Activated naive CD4-positive, alpha-beta T cell treated with anti-CD3 and anti-CD28 coated beads for 36 hours (primary cell): ENCODE results near the gene KAZN. TPM values are rescaled to one million over a fixed set of nuclear protein-coding genes. Genes with fewer than 3 reads are reported as not detected.

Source experiments
- CTCF ChIA-PET: fragments of 350-600 bp; sonication (Branson Sonifier 250); formaldehyde crosslinking; loops from one replicate; lab custom pipeline; 2021; ENCODE audit warnings: antibody characterized with exemption; lab: Charles Lee
- DNase-seq: peaks from one replicate; pipeline ENCODE4 v3.0.0-alpha.2; 2020
- H3K27ac Mint-ChIP-seq: one replicate; pipeline ENCODE4 v1.8.0; 2021; ENCODE audit warnings: mild to moderate bottlenecking, mixed read lengths
- H3K27me3 Mint-ChIP-seq: one replicate; pipeline ENCODE4 v1.8.0; 2021; ENCODE audit warnings: low read depth, mixed read lengths
- H3K36me3 Mint-ChIP-seq: one replicate; pipeline ENCODE4 v1.8.0; 2021; ENCODE audit warnings: low read depth, mixed read lengths
- H3K4me1 Mint-ChIP-seq: one replicate; pipeline ENCODE4 v1.8.0; 2021; ENCODE audit warnings: low read depth, mixed read lengths
- H3K4me3 Mint-ChIP-seq: one replicate; pipeline ENCODE4 v1.8.0; 2021; ENCODE audit warnings: mild to moderate bottlenecking, moderate library complexity, mixed read lengths
- H3K9me3 Mint-ChIP-seq: one replicate; pipeline ENCODE4 v1.8.0; 2021; ENCODE audit warnings: mixed read lengths
- intact Hi-C: fragments of 100-400 bp; cut with micrococcal nuclease; formaldehyde crosslinking; loops from one replicate; pipeline ENCODE4 v1.15.1; 2023
- total RNA-seq, 2 experiments: library from RNA; stranded (reverse); gene quantifications; one replicate each; pipeline ENCODE4 v1.2.3, GENCODE V29; 2021

The KAZN gene
- under 1 TPM; 0.55 to 0.59 TPM for total RNA-seq

DNA sequence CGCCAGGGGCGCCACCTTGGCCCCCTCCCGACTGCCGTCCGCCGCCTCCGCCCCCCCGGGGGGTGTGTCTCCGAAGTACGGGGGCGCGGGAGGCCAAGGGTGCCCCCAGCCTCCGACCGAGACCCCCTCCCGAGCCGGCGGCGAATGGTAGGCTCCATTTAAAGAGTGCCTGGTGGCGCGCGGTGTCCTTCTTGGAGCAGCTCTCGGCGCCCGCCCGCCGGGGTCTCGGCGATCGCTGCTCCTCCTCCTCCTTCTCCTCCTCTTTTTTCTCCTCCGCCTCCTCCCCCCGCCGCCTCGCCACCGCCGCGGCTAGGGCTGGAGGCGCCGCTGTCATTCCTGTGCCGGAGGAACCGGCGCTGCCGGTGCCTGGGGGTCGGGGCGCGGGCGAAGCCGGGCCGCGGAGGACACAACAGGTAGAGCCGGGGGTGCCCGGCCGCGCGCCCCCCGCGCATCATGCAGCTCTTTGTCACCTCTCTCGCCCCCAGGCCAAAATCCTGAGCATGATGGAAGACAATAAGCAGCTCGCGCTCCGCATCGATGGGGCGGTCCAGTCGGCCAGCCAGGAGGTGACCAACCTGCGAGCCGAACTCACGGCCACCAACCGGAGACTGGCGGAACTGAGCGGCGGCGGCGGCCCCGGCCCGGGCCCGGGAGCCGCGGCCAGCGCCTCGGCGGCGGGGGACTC lies at the start of gene KAZN:
TSS of gene KAZN (plus strand) at position 188 of the 685 bp plus-strand sequence.
- Mint-ChIP-seq H3K27me3 (peaks cover 59% of the 10 kb centered on the region), H3K9me3 (no peaks in the 10 kb centered on the region), H3K27ac (no peak within 1 kb of the TSS), H3K4me1 (peaks cover 11% of the 10 kb centered on the region), H3K36me3 (no peaks in the 10 kb centered on the region), H3K4me3 (no peak within 1 kb of the TSS)
- intact Hi-C loops: no loop called here
- no peak for DNase-seq
- CTCF ChIA-PET: no interaction called here

- DNase-seq: no peak
- no peaks in the 10 kb centered on the region for H3K4me1 Mint-ChIP-seq
- intact Hi-C loops: no loop called here
- H3K4me3 Mint-ChIP-seq: no peak overlapping the region
- no peak overlapping the region for H3K27ac Mint-ChIP-seq
- peaks cover 12% of the 10 kb centered on the region for H3K27me3 Mint-ChIP-seq
- H3K36me3 Mint-ChIP-seq: no peaks in the 10 kb centered on the region
- CTCF ChIA-PET: no interaction called here
- peaks cover 3% of the 10 kb centered on the region for H3K9me3 Mint-ChIP-seq
Observed at GRCh38 chr1:14549897-14550620, 48.4 kb upstream of the KAZN start.

- no peak for DNase-seq
- H3K36me3 Mint-ChIP-seq: no peaks in the 10 kb centered on the region
- H3K9me3 Mint-ChIP-seq: no peaks in the 10 kb centered on the region
- intact Hi-C loops: no loop called here
- no peak overlapping the region for H3K27ac Mint-ChIP-seq
- peaks cover 1% of the 10 kb centered on the region for H3K27me3 Mint-ChIP-seq
- H3K4me1 Mint-ChIP-seq: no peaks in the 10 kb centered on the region
- CTCF ChIA-PET: no interaction called here
- no peak overlapping the region for H3K4me3 Mint-ChIP-seq
Observed at GRCh38 chr1:14551386-14551785, 47.1 kb upstream of the KAZN start.

DNA sequence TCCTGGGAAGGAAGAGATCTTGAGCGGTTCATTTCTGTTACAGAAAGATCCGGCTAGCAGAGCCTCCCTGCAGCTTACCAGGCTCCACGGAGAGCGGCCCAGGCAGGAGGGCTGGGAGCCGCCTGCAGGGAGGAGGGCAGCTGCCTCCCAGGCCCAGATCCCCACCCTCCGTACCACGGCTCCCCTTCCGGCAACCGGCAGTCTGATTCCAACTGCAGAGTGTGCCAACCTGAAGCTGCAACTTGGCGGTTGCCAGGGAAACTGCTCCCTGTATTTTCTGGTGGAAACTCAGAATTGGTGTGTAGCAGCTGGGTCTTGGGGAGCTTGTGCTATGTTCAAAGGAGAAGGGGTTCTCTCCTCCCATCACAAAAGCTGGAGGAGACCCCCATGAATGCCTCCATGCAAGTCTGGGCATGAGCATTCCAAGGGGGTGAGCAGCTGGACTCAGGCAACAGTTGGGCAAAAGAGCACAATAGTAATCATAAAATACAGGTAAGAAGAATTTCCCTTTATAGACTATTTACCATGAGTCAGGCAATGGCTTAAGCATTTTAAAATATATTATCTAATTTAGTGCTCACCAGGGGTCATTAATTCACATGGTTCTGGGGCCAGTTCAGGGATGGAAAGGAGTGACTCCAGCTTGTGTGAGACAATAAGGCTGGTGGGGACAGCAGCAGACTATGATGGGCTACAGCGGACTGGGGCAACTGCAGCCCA lies 46.1 kb upstream of the KAZN start:
- no peak overlapping the region for H3K27ac Mint-ChIP-seq
- no peaks in the 10 kb centered on the region for H3K36me3 Mint-ChIP-seq
- H3K27me3 Mint-ChIP-seq: no peaks in the 10 kb centered on the region
- CTCF ChIA-PET: no interaction called here
- no peak for DNase-seq
- no peaks in the 10 kb centered on the region for H3K9me3 Mint-ChIP-seq
- no peaks in the 10 kb centered on the region for H3K4me1 Mint-ChIP-seq
- no peak overlapping the region for H3K4me3 Mint-ChIP-seq
- intact Hi-C loops: no loop called here

DNA sequence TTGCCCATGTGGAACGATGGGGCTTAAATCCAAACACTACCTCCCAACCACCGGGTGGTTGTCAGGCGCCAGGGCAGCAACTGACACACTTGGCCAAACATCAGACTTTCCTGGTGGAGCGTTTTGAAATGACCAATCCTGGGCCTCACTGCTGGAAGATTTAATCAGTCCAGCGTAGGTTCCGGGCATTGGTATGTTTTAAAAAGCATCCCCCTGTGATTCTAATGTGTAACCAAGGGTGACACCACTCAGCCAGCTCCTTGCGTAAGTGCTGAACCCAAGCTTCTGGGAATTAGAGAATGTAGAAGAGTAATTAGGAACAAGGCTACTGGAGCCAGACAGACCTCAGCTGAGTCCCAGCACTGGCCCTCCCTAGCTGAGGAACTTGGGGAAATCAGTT lies 44.8 kb upstream of the KAZN start:
- CTCF ChIA-PET: no interaction called here
- DNase-seq: no peak
- H3K27ac Mint-ChIP-seq: no peak overlapping the region
- no peaks in the 10 kb centered on the region for H3K9me3 Mint-ChIP-seq
- intact Hi-C loops: no loop called here
- no peaks in the 10 kb centered on the region for H3K36me3 Mint-ChIP-seq
- H3K27me3 Mint-ChIP-seq: no peaks in the 10 kb centered on the region
- H3K4me3 Mint-ChIP-seq: no peak overlapping the region
- H3K4me1 Mint-ChIP-seq: no peaks in the 10 kb centered on the region

GRCh38 chr1:14555091-14555490 lies 43.4 kb upstream of the KAZN start:
- intact Hi-C loops: no loop called here
- no peaks in the 10 kb centered on the region for H3K4me1 Mint-ChIP-seq
- CTCF ChIA-PET: no interaction called here
- H3K9me3 Mint-ChIP-seq: no peaks in the 10 kb centered on the region
- H3K36me3 Mint-ChIP-seq: no peaks in the 10 kb centered on the region
- no peak overlapping the region for H3K4me3 Mint-ChIP-seq
- H3K27me3 Mint-ChIP-seq: peaks cover 2% of the 10 kb centered on the region
- DNase-seq: no peak
- no peak overlapping the region for H3K27ac Mint-ChIP-seq

DNA sequence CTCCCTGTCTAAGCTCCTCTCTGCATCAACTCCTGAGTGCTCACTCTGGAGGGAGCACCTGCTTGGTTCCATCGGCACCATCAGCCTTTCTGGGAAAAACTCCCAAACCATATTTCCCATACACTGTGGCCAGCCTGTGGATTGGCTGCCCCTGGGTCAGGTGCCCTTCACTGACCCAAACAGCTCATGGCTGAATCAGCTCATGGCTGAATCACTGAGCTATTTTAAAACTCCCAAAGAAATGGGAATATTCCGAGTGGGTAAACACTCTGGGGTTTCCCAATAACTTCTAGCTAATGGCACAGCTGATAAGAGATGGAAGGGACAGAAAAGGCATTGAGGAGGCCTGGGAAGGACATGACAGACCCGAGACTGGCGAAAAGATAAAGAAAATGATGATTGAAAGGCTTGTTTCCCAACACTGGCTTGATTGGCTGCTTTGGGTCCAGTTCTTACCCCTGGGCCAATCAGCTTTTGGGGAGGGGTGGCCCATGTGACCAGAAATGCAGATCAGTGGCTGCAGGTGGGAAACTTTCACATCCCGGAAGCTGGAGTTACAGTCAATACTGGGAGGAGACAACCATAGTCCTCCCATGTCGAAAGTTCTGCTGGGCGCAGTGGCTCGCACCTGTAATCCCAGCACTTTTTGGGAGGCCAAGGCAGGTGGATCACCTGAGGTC lies 37.3 kb upstream of the KAZN start:
- CTCF ChIA-PET: no interaction called here
- H3K36me3 Mint-ChIP-seq: no peaks in the 10 kb centered on the region
- no peaks in the 10 kb centered on the region for H3K9me3 Mint-ChIP-seq
- intact Hi-C loops: no loop called here
- H3K4me3 Mint-ChIP-seq: no peak overlapping the region
- peaks cover 4% of the 10 kb centered on the region for H3K27me3 Mint-ChIP-seq
- no peak for DNase-seq
- no peak overlapping the region for H3K27ac Mint-ChIP-seq
- H3K4me1 Mint-ChIP-seq: no peaks in the 10 kb centered on the region

- no peak for DNase-seq
- Mint-ChIP-seq H3K36me3 (no peaks in the 10 kb centered on the region), H3K27ac (no peak overlapping the region), H3K27me3 (peaks cover 3% of the 10 kb centered on the region), H3K4me1 (no peaks in the 10 kb centered on the region), H3K9me3 (no peaks in the 10 kb centered on the region), H3K4me3 (no peak overlapping the region)
- CTCF ChIA-PET: no interaction called here
- intact Hi-C loops: no loop called here
Observed at GRCh38 chr1:14565090-14565489, 33.4 kb upstream of the KAZN start.

DNA sequence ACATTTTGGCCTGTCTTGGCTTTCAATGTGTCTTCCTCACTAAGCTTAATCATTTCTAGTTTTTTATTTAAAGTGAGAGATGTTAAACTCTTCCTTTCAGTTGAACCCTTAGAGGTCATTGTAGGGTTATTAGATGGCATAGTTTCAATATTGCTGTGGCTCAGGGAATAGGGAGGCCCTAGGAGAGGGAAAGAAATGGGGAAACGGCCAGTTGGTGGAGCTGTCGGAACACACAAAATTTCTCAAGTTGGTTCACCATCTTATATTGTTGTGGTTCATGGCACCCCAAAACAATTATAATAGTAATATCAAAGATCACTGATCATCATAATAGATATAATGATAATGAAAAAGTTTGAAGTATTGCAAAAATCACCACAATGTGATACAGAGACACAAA lies 31.4 kb upstream of the KAZN start:
- Mint-ChIP-seq H3K36me3 (no peaks in the 10 kb centered on the region), H3K27me3 (peaks cover 18% of the 10 kb centered on the region), H3K27ac (no peak overlapping the region), H3K4me1 (no peaks in the 10 kb centered on the region), H3K9me3 (no peaks in the 10 kb centered on the region), H3K4me3 (no peak overlapping the region)
- CTCF ChIA-PET: no interaction called here
- intact Hi-C loops: no loop called here
- DNase-seq: no peak

- Mint-ChIP-seq H3K4me1 (no peaks in the 10 kb centered on the region), H3K27me3 (peaks cover 18% of the 10 kb centered on the region), H3K9me3 (no peaks in the 10 kb centered on the region), H3K36me3 (no peaks in the 10 kb centered on the region), H3K27ac (no peak overlapping the region), H3K4me3 (no peak overlapping the region)
- DNase-seq: no peak
- intact Hi-C loops: no loop called here
- CTCF ChIA-PET: no interaction called here
Observed at GRCh38 chr1:14567903-14568302, 30.6 kb upstream of the KAZN start.

GRCh38 chr1:14568716-14569355 lies 29.6 kb upstream of the KAZN start:
- H3K27ac Mint-ChIP-seq: no peak overlapping the region
- H3K4me3 Mint-ChIP-seq: no peak overlapping the region
- H3K4me1 Mint-ChIP-seq: no peaks in the 10 kb centered on the region
- CTCF ChIA-PET: no interaction called here
- H3K9me3 Mint-ChIP-seq: no peaks in the 10 kb centered on the region
- no peaks in the 10 kb centered on the region for H3K36me3 Mint-ChIP-seq
- DNase-seq: no peak
- H3K27me3 Mint-ChIP-seq: peaks cover 18% of the 10 kb centered on the region
- intact Hi-C loops: no loop called here

GRCh38 chr1:14570514-14570913 lies 28.0 kb upstream of the KAZN start:
- Mint-ChIP-seq H3K27me3 (peaks cover 18% of the 10 kb centered on the region), H3K36me3 (no peaks in the 10 kb centered on the region), H3K4me3 (no peak overlapping the region), H3K9me3 (peaks cover 5% of the 10 kb centered on the region), H3K4me1 (no peaks in the 10 kb centered on the region), H3K27ac (no peak overlapping the region)
- no peak for DNase-seq
- intact Hi-C loops: no loop called here
- CTCF ChIA-PET: no interaction called here
